PC-3 (cell line): Measurements from ENCODE around the gene SYDE2. TPM values are rescaled to one million over a fixed set of nuclear protein-coding genes. Genes with fewer than 3 reads are reported as not detected.

ENCODE experiments used
- ATAC-seq: fragments of 200-7000 bp; cut with Tn5 transposase; 2 replicates; pipeline ENCODE4 v1.9.1; 2020; ENCODE audit warnings: mild to moderate bottlenecking, moderate library complexity
- BruUV-seq: library from RNA; stranded (reverse); fragments of 400-500 nt; replicated peaks from 2 replicates; lab custom pipeline; 2021; lab: Mats Ljungman, UMichigan
- CTCF ChIA-PET: fragments of 300-600 bp; sonication (Branson Sonifier 250); formaldehyde crosslinking; loops from one replicate; lab custom pipeline; 2022; ENCODE audit warnings: antibody characterized with exemption; lab: Charles Lee
- POLR2A ChIA-PET: fragments of 300-600 bp; sonication (Branson Sonifier 250); formaldehyde crosslinking; loops from one replicate; lab custom pipeline; 2022; ENCODE audit warnings: antibody characterized with exemption; ENCODE audit not compliant: unreplicated experiment; lab: Charles Lee
- DNase-seq: peaks from one replicate; pipeline ENCODE4 v3.0.0-alpha.2; 2015
- H2AFZ ChIP-seq: fragments of 300-600 bp; sonication (generic); 2 replicates; pipeline ENCODE4 v1.6.0; 2016; ENCODE audit warnings: antibody characterized with exemption, low read length
- H3F3A ChIP-seq: fragments of 300-600 bp; sonication (generic); one replicate; pipeline ENCODE4 v1.6.0; 2017; ENCODE audit warnings: antibody characterized with exemption, low read length, control low read depth, mild to moderate bottlenecking; ENCODE audit not compliant: unreplicated experiment
- H3K27ac ChIP-seq: fragments of 300-600 bp; sonication (generic); 2 replicates; pipeline ENCODE4 v1.5.1; 2016; ENCODE audit warnings: mild to moderate bottlenecking, low read length
- H3K27me3 ChIP-seq: fragments of 300-600 bp; sonication (generic); 2 replicates; pipeline ENCODE4 v1.6.1; 2016; ENCODE audit warnings: low read length, mixed read lengths
- H3K36me3 ChIP-seq: fragments of 300-600 bp; sonication (generic); 2 replicates; pipeline ENCODE4 v1.6.1; 2016; ENCODE audit warnings: low read depth, mixed run types, low read length, mixed read lengths
- H3K4me1 ChIP-seq: fragments of 300-600 bp; sonication (generic); 2 replicates; pipeline ENCODE4 v1.5.1; 2016; ENCODE audit warnings: low read length; ENCODE audit not compliant: insufficient read depth
- H3K4me2 ChIP-seq: fragments of 300-600 bp; sonication (generic); 2 replicates; pipeline ENCODE4 v1.6.0; 2016; ENCODE audit warnings: low read length
- H3K4me3 ChIP-seq: fragments of 300-600 bp; sonication (generic); 2 replicates; pipeline ENCODE4 v1.5.1; 2016; ENCODE audit warnings: mild to moderate bottlenecking, low read length, mixed read lengths
- H3K79me2 ChIP-seq: fragments of 300-600 bp; sonication (generic); 2 replicates; pipeline ENCODE4 v1.6.1; 2017; ENCODE audit warnings: low read length, mixed read lengths
- H3K9ac ChIP-seq: fragments of 300-600 bp; sonication (generic); 2 replicates; pipeline ENCODE4 v1.6.0; 2016; ENCODE audit warnings: mild to moderate bottlenecking, low read length
- H3K9me2 ChIP-seq: fragments of 300-600 bp; sonication (generic); replicated peaks from 2 replicates; pipeline ENCODE4 v1.6.1; 2016; ENCODE audit warnings: mixed run types, low read length, mixed read lengths
- H3K9me3 ChIP-seq: fragments of 300-600 bp; sonication (generic); 2 replicates; pipeline ENCODE4 v1.6.1; 2016; ENCODE audit warnings: low read length, mixed read lengths
- H4K20me1 ChIP-seq: fragments of 300-600 bp; sonication (generic); 2 replicates; pipeline ENCODE4 v1.6.1; 2016; ENCODE audit warnings: low read length, mixed read lengths
- CTCF ChIP-seq: fragments of 300-600 bp; sonication (generic); conservative IDR thresholded peaks from 2 replicates; pipeline ENCODE4 v1.5.1; 2017; ENCODE audit warnings: antibody characterized with exemption, low read depth, mild to moderate bottlenecking, low read length
- EZH2 ChIP-seq: fragments of 300-600 bp; sonication (generic); IDR thresholded peaks from one replicate; pipeline ENCODE4 v1.6.1; 2017; ENCODE audit warnings: antibody characterized with exemption, mild to moderate bottlenecking, low read length; ENCODE audit not compliant: unreplicated experiment
- EZH2phosphoT487 ChIP-seq: fragments of 300-600 bp; sonication (generic); IDR thresholded peaks from 2 replicates; pipeline ENCODE4 v1.6.1; 2018; ENCODE audit warnings: mild to moderate bottlenecking, antibody characterized with exemption, low read length, borderline replicate concordance
- intact Hi-C: fragments of 100-400 bp; cut with micrococcal nuclease; formaldehyde crosslinking; loops from 2 replicates; pipeline ENCODE4 v1.9.0; 2023
- total RNA-seq: library from RNA; depleted of rRNA; stranded (reverse); fragments of >200 nt; gene quantifications from 2 replicates; pipeline ENCODE4 v1.2.3, GENCODE V29; 2014

The SYDE2 gene
- total RNA-seq, 1 experiment from 2014 or later: 4.4 TPM

GRCh38 chr1:85203573-85204171, 2.9 kb upstream of the SYDE2 start:
- BruUV-seq: no TSS peak
- POLR2A ChIA-PET: no interaction called here
- CTCF ChIA-PET: no interaction called here

GRCh38 chr1:85202864-85203255, 2.0 kb upstream of the SYDE2 start:
- peaks cover 28% of the 10 kb centered on the region for H3K79me2 ChIP-seq
- 0 out of 2 replicates have a peak, but pooled peaks cover 6% of the 10 kb centered on the region for H4K20me1 ChIP-seq
- no peak overlapping the region for H2AFZ ChIP-seq
- H3F3A ChIP-seq: no peaks in the 10 kb centered on the region
- no peaks in the 10 kb centered on the region for H3K27me3 ChIP-seq
- ChIA-PET POLR2A (no interaction called here), CTCF (no interaction called here)
- peak overlapping the region; percentile 79; the same call in 1 of the 2 replicates for H3K4me3 ChIP-seq
- H3K27ac ChIP-seq: peak overlapping the region; percentile 12; the same call in 1 of the 2 replicates
- no peaks in the 10 kb centered on the region for H3K9me3 ChIP-seq
- H3K9me2 ChIP-seq: no peaks in the 10 kb centered on the region
- no peak overlapping the region for H3K9ac ChIP-seq
- ATAC-seq (no peak), DNase-seq (no peak)
- TF ChIP-seq EZH2: no peak
- no peak for TF ChIP-seq EZH2phosphoT487
- TF ChIP-seq CTCF: no peak
- H3K36me3 ChIP-seq: no peaks in the 10 kb centered on the region
- peaks cover 40% of the 10 kb centered on the region for H3K4me1 ChIP-seq
- BruUV-seq: no TSS peak
- intact Hi-C loops: loop anchor here (1.0 to 5.0 kb wide), 5 partner anchors 11 to 96 kb away; partner anchors contain the start of gene C1orf52
- peak overlapping the region; percentile 80 for H3K4me2 ChIP-seq

More at GRCh38 chr1:85203573-85204171, 2.9 kb upstream of the SYDE2 start:
- intact Hi-C loops: loop anchor here (1.0 to 5.0 kb wide), 5 partner anchors 11 to 96 kb away; partner anchors contain the start of gene C1orf52
- H3K27ac ChIP-seq: 0 out of 2 replicates have a peak overlapping the region, but pooled peaks have one; percentile 12
- no peaks in the 10 kb centered on the region for H3K36me3 ChIP-seq
- H3K4me3 ChIP-seq: no peak overlapping the region
- peak overlapping the region; percentile 80 for H3K4me2 ChIP-seq
- peak; percentile 81 for DNase-seq
- H2AFZ ChIP-seq: no peak overlapping the region
- no peaks in the 10 kb centered on the region for H3K9me3 ChIP-seq
- no peaks in the 10 kb centered on the region for H3K27me3 ChIP-seq
- H3K79me2 ChIP-seq: peaks cover 19% of the 10 kb centered on the region
- no peak for TF ChIP-seq CTCF
- no peak for TF ChIP-seq EZH2
- no peak for TF ChIP-seq EZH2phosphoT487
- H3K9ac ChIP-seq: no peak overlapping the region
- no peaks in the 10 kb centered on the region for H3F3A ChIP-seq
- no peak for ATAC-seq
- H4K20me1 ChIP-seq: 0 out of 2 replicates have a peak, but pooled peaks cover 6% of the 10 kb centered on the region
- H3K4me1 ChIP-seq: peaks cover 36% of the 10 kb centered on the region
- H3K9me2 ChIP-seq: no peaks in the 10 kb centered on the region
